Neural progenitor cell (in vitro differentiated cells): ENCODE measurements around the gene CDC42SE2.

ENCODE experiments used
- EZH2 ChIP-seq: fragments of 200-600 bp; sonication (generic); IDR thresholded peaks from 2 replicates; pipeline ENCODE4 v1.6.1; 2017; ENCODE audit warnings: antibody characterized with exemption, mild to moderate bottlenecking, moderate library complexity
- EZH2phosphoT487 ChIP-seq: fragments of 200-600 bp; sonication (generic); IDR thresholded peaks from 2 replicates; pipeline ENCODE4 v1.6.1; 2017; ENCODE audit warnings: antibody characterized with exemption
- TF ChIP-seq, protein P1 (sequence below): fragments of 200-600 bp; sonication (generic); IDR thresholded peaks from 2 replicates; pipeline ENCODE4 v1.5.1; 2017; ENCODE audit warnings: antibody characterized with exemption, mild to moderate bottlenecking

GRCh38 chr5:131259326-131259725 is 4.5 kb upstream of the CDC42SE2 start:
- TF ChIP-seq, protein P1, sequence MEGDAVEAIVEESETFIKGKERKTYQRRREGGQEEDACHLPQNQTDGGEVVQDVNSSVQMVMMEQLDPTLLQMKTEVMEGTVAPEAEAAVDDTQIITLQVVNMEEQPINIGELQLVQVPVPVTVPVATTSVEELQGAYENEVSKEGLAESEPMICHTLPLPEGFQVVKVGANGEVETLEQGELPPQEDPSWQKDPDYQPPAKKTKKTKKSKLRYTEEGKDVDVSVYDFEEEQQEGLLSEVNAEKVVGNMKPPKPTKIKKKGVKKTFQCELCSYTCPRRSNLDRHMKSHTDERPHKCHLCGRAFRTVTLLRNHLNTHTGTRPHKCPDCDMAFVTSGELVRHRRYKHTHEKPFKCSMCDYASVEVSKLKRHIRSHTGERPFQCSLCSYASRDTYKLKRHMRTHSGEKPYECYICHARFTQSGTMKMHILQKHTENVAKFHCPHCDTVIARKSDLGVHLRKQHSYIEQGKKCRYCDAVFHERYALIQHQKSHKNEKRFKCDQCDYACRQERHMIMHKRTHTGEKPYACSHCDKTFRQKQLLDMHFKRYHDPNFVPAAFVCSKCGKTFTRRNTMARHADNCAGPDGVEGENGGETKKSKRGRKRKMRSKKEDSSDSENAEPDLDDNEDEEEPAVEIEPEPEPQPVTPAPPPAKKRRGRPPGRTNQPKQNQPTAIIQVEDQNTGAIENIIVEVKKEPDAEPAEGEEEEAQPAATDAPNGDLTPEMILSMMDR: no peak
- TF ChIP-seq EZH2phosphoT487 (no peak), EZH2 (no peak)
